GM21447 (cell line): ENCODE measurements around the gene AFF4.
A peak's percentile ranks its signal among the peaks of the same experiment; 100 is the strongest.
"Not testable (repeated sequence)": the region's sequence is repeated elsewhere in the genome, so short reads cannot be mapped to it uniquely, and the experiment has no call there.

Experiments used
- ATAC-seq: cut with Tn5 transposase; IDR thresholded peaks from one replicate; pipeline ENCODE4 v1.9.1; 2021; ENCODE audit not compliant: unreplicated experiment

Gene AFF4, protein sequence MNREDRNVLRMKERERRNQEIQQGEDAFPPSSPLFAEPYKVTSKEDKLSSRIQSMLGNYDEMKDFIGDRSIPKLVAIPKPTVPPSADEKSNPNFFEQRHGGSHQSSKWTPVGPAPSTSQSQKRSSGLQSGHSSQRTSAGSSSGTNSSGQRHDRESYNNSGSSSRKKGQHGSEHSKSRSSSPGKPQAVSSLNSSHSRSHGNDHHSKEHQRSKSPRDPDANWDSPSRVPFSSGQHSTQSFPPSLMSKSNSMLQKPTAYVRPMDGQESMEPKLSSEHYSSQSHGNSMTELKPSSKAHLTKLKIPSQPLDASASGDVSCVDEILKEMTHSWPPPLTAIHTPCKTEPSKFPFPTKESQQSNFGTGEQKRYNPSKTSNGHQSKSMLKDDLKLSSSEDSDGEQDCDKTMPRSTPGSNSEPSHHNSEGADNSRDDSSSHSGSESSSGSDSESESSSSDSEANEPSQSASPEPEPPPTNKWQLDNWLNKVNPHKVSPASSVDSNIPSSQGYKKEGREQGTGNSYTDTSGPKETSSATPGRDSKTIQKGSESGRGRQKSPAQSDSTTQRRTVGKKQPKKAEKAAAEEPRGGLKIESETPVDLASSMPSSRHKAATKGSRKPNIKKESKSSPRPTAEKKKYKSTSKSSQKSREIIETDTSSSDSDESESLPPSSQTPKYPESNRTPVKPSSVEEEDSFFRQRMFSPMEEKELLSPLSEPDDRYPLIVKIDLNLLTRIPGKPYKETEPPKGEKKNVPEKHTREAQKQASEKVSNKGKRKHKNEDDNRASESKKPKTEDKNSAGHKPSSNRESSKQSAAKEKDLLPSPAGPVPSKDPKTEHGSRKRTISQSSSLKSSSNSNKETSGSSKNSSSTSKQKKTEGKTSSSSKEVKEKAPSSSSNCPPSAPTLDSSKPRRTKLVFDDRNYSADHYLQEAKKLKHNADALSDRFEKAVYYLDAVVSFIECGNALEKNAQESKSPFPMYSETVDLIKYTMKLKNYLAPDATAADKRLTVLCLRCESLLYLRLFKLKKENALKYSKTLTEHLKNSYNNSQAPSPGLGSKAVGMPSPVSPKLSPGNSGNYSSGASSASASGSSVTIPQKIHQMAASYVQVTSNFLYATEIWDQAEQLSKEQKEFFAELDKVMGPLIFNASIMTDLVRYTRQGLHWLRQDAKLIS

GRCh38 chr5:132963171-132964104 is at the start of gene AFF4:
AFF4 (minus strand) TSS chr5:132963634; CDS start chr5:132937189, 26,445 bp downstream.
- ATAC-seq, result peak; percentile 91

DNA sequence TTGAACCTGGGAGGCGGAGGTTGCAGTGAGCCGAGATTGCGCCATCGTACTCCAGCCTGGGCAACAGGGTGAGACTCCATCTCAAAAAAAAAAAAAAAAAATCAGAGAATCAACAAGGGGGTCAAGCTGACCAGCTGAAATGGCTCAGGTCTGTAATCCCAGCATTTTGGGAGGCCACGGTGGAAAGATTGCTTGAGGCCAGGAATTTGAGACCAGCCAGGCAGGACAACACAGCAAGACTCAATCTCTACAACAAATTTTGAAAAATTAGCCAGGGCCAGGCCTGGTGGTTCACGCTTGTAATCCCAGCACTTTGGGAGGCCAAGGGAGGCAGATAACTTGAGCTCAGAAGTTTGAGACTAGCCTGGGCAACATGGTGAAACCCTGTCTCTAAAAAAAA is 45.0 kb upstream of the AFF4 start:
- ATAC-seq, result not testable (repeated sequence)

- no peak for ATAC-seq
Observed at GRCh38 chr5:133006653-133007052, 43.2 kb upstream of the AFF4 start.

DNA sequence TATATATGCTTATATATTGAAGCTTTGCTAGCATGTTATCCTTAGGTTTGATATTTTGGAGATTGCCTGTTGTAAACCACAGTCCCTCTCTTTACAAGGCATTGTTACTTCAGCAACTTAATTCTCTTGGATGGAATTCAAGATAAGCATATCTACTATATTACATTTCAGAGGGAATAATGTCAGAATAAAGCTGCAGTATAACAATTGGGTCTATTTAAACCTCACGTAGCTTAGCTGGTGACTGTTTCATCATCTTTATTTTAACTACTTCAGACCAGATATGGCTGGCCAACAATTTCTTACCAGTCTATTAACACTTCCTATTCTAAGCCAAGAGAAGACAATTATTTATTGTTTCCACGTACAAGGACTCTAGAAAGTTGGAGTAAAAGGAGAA is 35.8 kb upstream of the AFF4 start:
- ATAC-seq, result no peak

- no peak for ATAC-seq
Observed at GRCh38 chr5:132998556-132998955, 35.1 kb upstream of the AFF4 start.

DNA sequence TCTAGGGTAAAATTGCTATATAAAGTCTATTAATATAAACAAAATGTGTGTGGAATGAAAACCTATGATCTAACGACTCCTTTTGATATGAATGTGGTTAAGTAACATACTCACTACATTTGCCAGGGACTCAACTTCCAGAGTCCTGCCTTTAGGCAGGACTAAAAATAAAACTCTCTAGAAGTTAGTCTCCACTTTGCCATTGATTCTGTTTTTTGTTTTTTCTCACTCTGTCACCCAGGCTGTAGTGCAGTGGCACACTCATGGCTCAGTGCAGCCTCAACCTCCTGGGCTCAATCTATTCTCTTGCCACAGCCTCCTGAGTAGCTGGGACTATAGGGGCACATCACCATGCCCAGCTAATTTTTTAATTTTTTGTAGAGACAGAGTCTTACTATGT is 32.9 kb upstream of the AFF4 start:
- ATAC-seq, result no peak

- no peak for ATAC-seq
Observed at GRCh38 chr5:132987531-132988408, 24.3 kb upstream of the AFF4 start.

GRCh38 chr5:132982971-132983370 is 19.5 kb upstream of the AFF4 start:
- ATAC-seq, result not testable (repeated sequence)

GRCh38 chr5:132981288-132981687 is 17.9 kb upstream of the AFF4 start:
- no peak for ATAC-seq

DNA sequence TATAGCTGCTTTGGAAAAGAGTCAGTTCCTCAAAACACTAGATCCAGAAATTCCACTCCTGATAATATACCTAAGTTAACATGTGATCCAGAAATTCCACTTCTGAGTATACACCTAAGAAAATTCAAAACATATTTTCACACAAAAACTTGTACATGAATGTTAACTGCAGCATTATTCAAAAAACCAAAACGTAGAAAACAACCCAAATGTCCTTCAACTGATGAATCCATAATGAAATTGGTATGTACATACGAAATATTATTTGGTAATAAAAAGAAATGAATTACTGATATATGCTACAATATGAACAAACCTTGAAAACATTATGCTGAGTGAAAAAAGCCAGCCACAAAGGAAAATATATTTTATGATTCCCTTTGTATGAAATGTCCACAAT is 16.5 kb upstream of the AFF4 start:
- ATAC-seq, result no peak

- no peak for ATAC-seq
Observed at GRCh38 chr5:132979367-132979940, 16.0 kb upstream of the AFF4 start.

DNA sequence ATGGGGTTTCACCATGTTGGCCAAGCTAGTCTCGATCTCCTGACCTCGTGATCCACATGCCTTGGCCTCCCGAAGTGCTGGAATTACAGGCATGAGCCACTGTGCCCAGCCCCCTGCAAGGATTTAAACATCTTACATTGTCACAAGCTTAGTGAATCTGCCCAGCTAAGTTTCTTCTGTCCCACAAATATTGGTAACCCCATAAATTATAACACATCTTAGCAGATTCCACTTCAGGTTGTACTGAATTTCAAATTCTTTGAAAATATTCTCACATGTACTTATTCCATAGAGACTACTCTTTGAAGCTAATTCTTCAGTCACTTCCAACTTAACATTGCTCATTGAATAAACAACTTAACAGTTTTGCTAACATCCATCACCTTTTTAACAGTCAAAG is 13.4 kb upstream of the AFF4 start:
- ATAC-seq, result no peak

GRCh38 chr5:132972436-132972828 is 9.0 kb upstream of the AFF4 start:
- not testable (repeated sequence) for ATAC-seq

- ATAC-seq, result no peak
Observed at GRCh38 chr5:132971483-132972435, 8.3 kb upstream of the AFF4 start.

DNA sequence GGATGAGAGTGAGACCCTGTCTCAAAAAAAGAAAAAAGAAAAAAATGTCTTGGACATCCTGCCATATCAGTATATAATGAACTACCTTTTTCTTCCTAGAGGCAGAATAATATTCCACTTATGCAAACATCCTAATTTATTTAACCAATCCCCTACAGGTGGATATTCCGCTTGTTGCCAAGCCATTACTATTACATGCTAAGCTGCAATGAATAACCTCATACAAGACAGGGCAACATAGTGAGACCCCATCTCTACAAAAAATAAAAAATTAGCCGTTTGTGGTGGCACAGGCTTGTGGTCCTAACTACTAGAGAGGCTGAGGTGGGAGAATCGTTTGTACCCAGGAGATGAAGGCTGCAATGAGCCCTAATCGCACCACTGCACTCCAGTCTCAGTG is 1.7 kb upstream of the AFF4 start:
- no peak for ATAC-seq

DNA sequence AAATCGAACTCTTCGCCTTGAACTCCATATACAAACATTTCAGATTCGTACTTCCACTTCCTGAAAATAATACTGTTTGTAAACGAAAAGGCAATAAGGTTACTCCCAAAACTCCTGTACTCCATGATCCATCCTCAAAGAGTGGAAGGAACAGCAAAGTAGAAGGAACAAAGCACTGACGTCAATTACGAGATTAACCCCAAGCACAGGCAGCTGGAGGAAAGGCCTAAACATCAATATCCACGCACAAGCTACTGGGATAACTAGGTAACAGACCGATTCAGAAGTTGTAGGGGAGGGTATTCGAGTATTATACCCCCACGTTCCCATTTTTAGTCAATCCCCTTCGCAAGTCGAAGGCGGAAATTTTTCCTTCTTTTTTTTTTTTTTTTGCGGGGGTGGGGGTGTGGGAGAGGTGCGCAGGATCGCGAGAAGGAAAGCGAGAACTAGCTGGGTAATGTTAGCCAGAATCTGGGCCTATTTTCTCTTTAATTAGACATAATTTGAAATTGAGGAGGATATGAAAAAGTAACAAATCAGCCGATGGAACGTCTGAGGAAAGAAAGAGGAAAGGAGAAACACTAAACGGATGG is 909 bp downstream of the AFF4 start:
- ATAC-seq, result no peak

DNA sequence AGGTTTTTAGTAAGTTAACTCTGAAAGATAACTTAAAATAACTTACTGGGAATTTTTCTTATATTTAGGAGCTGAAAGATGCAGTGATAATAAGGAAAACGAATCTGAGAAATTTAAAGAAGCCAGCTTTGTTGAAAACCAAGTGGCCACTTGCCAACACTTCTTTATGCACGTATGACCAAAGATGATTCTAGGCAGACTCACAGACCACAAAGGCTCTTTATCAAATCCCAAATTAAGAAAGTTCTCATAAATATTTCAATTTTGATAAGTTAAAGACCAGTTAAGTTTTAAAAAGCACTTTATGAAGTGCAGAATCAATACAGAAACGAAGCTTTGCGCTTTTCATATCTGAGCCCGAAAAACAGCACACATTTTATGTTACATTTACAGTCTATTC is 1.5 kb downstream of the AFF4 start:
- no peak for ATAC-seq
